Transverse colon (tissue), 4 donors: Measurements from ENCODE around the gene OMP. TPM values are rescaled to one million over a fixed set of nuclear protein-coding genes. Genes with fewer than 3 reads are reported as not detected.
A peak's percentile ranks its signal among the peaks of the same experiment; 100 is the strongest.

Source experiments
- DNase-seq: peaks from one replicate; pipeline ENCODE4 v3.0.0-alpha.2; 2019
- H3K27ac ChIP-seq, 4 donors: fragments of 200-600 bp; sonication (generic); 2 replicates each; pipeline ENCODE4 v1.5.1; 2016 to 2018; ENCODE audit warnings: inconsistent platforms in 4 of 4
- H3K27me3 ChIP-seq: fragments of 200-600 bp; sonication (generic); 2 replicates; pipeline ENCODE4 v1.5.1; 2017; ENCODE audit warnings: inconsistent platforms
- H3K36me3 ChIP-seq, 4 donors: fragments of 200-600 bp; sonication (generic); 2 replicates each; pipeline ENCODE4 v1.5.1; 2017 to 2019; ENCODE audit warnings: inconsistent platforms in 4 of 4
- H3K4me1 ChIP-seq, 4 donors: fragments of 200-600 bp; sonication (generic); 2 replicates each; pipeline ENCODE4 v1.5.1; 2017 to 2020; ENCODE audit warnings: inconsistent platforms in 4 of 4
- H3K4me3 ChIP-seq, 4 donors: fragments of 200-600 bp; sonication (generic); 1 replicate in 1 of 4; 2 replicates in 3 of 4; pipeline versions ENCODE4 v1.5.1 to v1.6.1; 2017 to 2019; ENCODE audit warnings: inconsistent platforms in 4 of 4
- H3K9me3 ChIP-seq, 2 donors: fragments of 200-600 bp; sonication (generic); 2 replicates each; pipeline ENCODE4 v1.5.1; 2017 to 2019; ENCODE audit warnings: inconsistent platforms in 2 of 2
- EP300 ChIP-seq: sonication (generic); formaldehyde crosslinking; IDR thresholded peaks from one replicate; pipeline ENCODE4 v1.6.1; 2017; ENCODE audit warnings: antibody characterized with exemption, low read depth
- POLR2A ChIP-seq: fragments of 450-650 bp; IDR thresholded peaks from one replicate; pipeline ENCODE4 v1.6.1; 2016; ENCODE audit warnings: antibody characterized with exemption, mild to moderate bottlenecking, moderate library complexity
- POLR2AphosphoS5 ChIP-seq, 3 donors: sonication (generic); formaldehyde crosslinking; IDR thresholded peaks; one replicate each; pipeline ENCODE4 v1.6.1; 2016; ENCODE audit warnings: antibody characterized with exemption in 3 of 3
- WGBS, 2 donors: methylation state at CpG; one replicate each; pipeline ENCODE4 v1.1.5; 2018; ENCODE audit warnings: low coverage in 1 of 2; 5-methylcytosine and 5-hydroxymethylcytosine counted together
- in situ Hi-C, 4 donors: fragments of 200-750 bp; cut with MboI; loops; one replicate each; pipeline versions ENCODE4 v1.15.0 to v1.15.1; 2017; ENCODE audit warnings: low sequenced_read_pairs in 3 of 4, low pct_ligation_motif_present in 1 of 4, low pct_unique_long_range_greater_than_20kb in 1 of 4
- intact Hi-C: fragments of 100-400 bp; cut with DNase I; formaldehyde crosslinking; loops from one replicate; pipeline ENCODE4 v1.15.1; 2023; ENCODE audit warnings: low total_unique reads
- total RNA-seq, 4 donors: library from RNA; depleted of rRNA; stranded (reverse); fragments of >200 nt; gene quantifications; one replicate each; pipeline ENCODE4 v1.1.0, GENCODE V29; 2016
- TF ChIP-seq, protein P1 (sequence below), 5 experiments: fragments of 200-600 bp in 3 of 5; fragments of 450-650 bp in 2 of 5; sonication (generic) in 3 of 5; IDR thresholded peaks; 1 replicate in 2 of 5; 2 replicates in 3 of 5; pipeline ENCODE4 v1.5.1; 2016 to 2017; ENCODE audit warnings: antibody characterized with exemption in 5 of 5, inconsistent platforms in 3 of 5, mild to moderate bottlenecking in 2 of 5, moderate library complexity in 1 of 5

The OMP gene
- total RNA-seq, 4 donors from 2014 or later: 16.0 to 126 (median 49.4) TPM

GRCh38 chr11:77074205-77074604 is 28.4 kb upstream of the OMP start:
- no peak overlapping the region for H3K4me3 ChIP-seq
- in situ Hi-C loops (no loop called here), intact Hi-C loops (no loop called here)
- H3K27me3 ChIP-seq: no peaks in the 10 kb centered on the region
- no peaks in the 10 kb centered on the region for H3K9me3 ChIP-seq
- peak overlapping the region; percentile 93 to 96 (median 96) for H3K27ac ChIP-seq
- peak; percentile 77 for DNase-seq
- no peaks in the 10 kb centered on the region for H3K36me3 ChIP-seq
- H3K4me1 ChIP-seq: peaks cover 38 to 74% (median 59%) of the 10 kb centered on the region in 4 donors
- no peak for TF ChIP-seq POLR2AphosphoS5 (IDR thresholded peaks at IDR 0.05)
- TF ChIP-seq, protein P1, sequence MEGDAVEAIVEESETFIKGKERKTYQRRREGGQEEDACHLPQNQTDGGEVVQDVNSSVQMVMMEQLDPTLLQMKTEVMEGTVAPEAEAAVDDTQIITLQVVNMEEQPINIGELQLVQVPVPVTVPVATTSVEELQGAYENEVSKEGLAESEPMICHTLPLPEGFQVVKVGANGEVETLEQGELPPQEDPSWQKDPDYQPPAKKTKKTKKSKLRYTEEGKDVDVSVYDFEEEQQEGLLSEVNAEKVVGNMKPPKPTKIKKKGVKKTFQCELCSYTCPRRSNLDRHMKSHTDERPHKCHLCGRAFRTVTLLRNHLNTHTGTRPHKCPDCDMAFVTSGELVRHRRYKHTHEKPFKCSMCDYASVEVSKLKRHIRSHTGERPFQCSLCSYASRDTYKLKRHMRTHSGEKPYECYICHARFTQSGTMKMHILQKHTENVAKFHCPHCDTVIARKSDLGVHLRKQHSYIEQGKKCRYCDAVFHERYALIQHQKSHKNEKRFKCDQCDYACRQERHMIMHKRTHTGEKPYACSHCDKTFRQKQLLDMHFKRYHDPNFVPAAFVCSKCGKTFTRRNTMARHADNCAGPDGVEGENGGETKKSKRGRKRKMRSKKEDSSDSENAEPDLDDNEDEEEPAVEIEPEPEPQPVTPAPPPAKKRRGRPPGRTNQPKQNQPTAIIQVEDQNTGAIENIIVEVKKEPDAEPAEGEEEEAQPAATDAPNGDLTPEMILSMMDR (IDR thresholded peaks at IDR 0.05): no peak
- TF ChIP-seq EP300: no peak
- TF ChIP-seq POLR2A: no peak
- WGBS, 2 donors: 39 to 57% methylated on average over 3 to 5 of the region's 5 CpGs

GRCh38 chr11:77074626-77075221 is 27.9 kb upstream of the OMP start:
- intact Hi-C loops (no loop called here), in situ Hi-C loops (no loop called here)
- peak overlapping the region; percentile 93 to 96 (median 96) for H3K27ac ChIP-seq
- H3K4me3 ChIP-seq: peak overlapping the region in 1 of 4 donors; percentile 3
- peak; percentile 8 for DNase-seq
- H3K9me3 ChIP-seq: no peaks in the 10 kb centered on the region
- H3K27me3 ChIP-seq: no peaks in the 10 kb centered on the region
- peaks cover 38 to 69% (median 55%) of the 10 kb centered on the region in 4 donors for H3K4me1 ChIP-seq
- 61 to 65% methylated on average over 2 to 13 of the region's 15 CpGs for WGBS, 2 donors
- no peaks in the 10 kb centered on the region for H3K36me3 ChIP-seq
- TF ChIP-seq, protein P1 (IDR thresholded peaks at IDR 0.05): no peak
- TF ChIP-seq POLR2A (no peak), POLR2AphosphoS5 (IDR thresholded peaks at IDR 0.05) (no peak), EP300 (no peak)

DNA sequence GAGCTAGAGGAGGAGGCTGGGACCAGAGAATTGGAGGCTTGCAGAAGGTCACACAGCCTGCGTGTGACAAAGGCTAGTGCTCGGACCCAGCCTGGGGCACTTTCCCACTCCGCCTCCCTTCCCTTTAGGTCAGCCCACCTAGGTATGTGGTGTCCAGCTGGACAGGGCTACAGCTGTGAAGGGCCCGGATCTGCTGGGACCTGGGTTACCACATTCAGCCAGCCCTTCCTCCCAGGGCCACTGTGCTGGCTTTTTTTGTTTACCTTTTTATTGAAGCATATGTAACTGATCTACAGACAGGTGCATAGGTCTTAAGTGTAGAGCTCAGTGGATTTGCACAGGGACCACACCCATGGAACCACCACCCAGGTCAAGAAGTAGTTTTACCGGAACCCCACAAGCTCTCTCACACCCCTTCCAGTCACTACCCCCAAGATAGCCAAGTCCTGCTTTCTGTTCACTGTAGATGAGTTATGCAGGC is 27.2 kb upstream of the OMP start:
- intact Hi-C loops (no loop called here), in situ Hi-C loops (no loop called here)
- Histone ChIP-seq H3K9me3 (no peaks in the 10 kb centered on the region), H3K4me1 (peaks cover 38 to 68% (median 53%) of the 10 kb centered on the region in 4 donors), H3K36me3 (no peaks in the 10 kb centered on the region), H3K27ac (peak overlapping the region; percentile 93 to 96 (median 96)), H3K27me3 (no peaks in the 10 kb centered on the region), H3K4me3 (peak overlapping the region in 1 of 4 donors; percentile 3)
- WGBS, 2 donors: 42 to 60% methylated on average over 2 to 5 of the region's 5 CpGs
- peak; percentile 78 for DNase-seq
- TF ChIP-seq POLR2AphosphoS5 (IDR thresholded peaks at IDR 0.05): peak in 2 of 3 donors; percentile 41 to 53
- TF ChIP-seq, protein P1 (IDR thresholded peaks at IDR 0.05): peak in 1 of 5 experiments; percentile 11
- peak; percentile 55 for TF ChIP-seq POLR2A
- no peak for TF ChIP-seq EP300

GRCh38 chr11:77079666-77080065 is 23.0 kb upstream of the OMP start:
- in situ Hi-C loops: loop anchor here in 1 of 4 donors (5.0 kb wide), 1 partner anchor 32 kb away; no protein-coding TSS in a partner anchor
- 90% methylated on average over 2 of the region's 2 CpGs for WGBS, 2 donors
- Histone ChIP-seq H3K27me3 (no peaks in the 10 kb centered on the region), H3K4me3 (no peak overlapping the region), H3K27ac (peak overlapping the region in 1 of 4 donors; percentile 94), H3K9me3 (no peaks in the 10 kb centered on the region), H3K36me3 (no peaks in the 10 kb centered on the region), H3K4me1 (peaks cover 25 to 67% (median 46%) of the 10 kb centered on the region in 4 donors)
- intact Hi-C loops: no loop called here
- no peak for TF ChIP-seq POLR2AphosphoS5 (IDR thresholded peaks at IDR 0.05)
- TF ChIP-seq, protein P1 (IDR thresholded peaks at IDR 0.05): no peak
- no peak for TF ChIP-seq EP300
- TF ChIP-seq POLR2A: no peak
- DNase-seq: no peak
